H9 (cell line): ENCODE results near the gene DENND1A. TPM values are rescaled to one million over a fixed set of nuclear protein-coding genes. Genes with fewer than 3 reads are reported as not detected.

Source experiments
- DNase-seq: peaks from one replicate; pipeline ENCODE4 v3.0.0-alpha.2; 2017
- H2AFZ ChIP-seq: one replicate; pipeline ENCODE4 v1.6.1; 2013; ENCODE audit warnings: mild to moderate bottlenecking, low read length, control low read depth, moderate library complexity
- H2AK5ac ChIP-seq: 2 replicates; pipeline ENCODE4 v1.6.1; 2013; ENCODE audit warnings: low read length, control low read depth, mixed read lengths; ENCODE audit not compliant: insufficient read length
- H2BK120ac ChIP-seq: one replicate; pipeline ENCODE4 v1.6.1; 2013; ENCODE audit warnings: low read depth, mild to moderate bottlenecking, low read length, control low read depth, inconsistent platforms; ENCODE audit not compliant: poor library complexity, severe bottlenecking
- H2BK12ac ChIP-seq: 2 replicates; pipeline ENCODE4 v1.6.1; 2013; ENCODE audit warnings: low read length, control low read depth, mixed read lengths, low read depth; ENCODE audit not compliant: insufficient read length
- H2BK15ac ChIP-seq: 2 replicates; pipeline ENCODE4 v1.6.1; 2013; ENCODE audit warnings: low read depth, low read length, control low read depth
- H2BK20ac ChIP-seq: one replicate; pipeline ENCODE4 v1.6.1; 2013; ENCODE audit warnings: low read depth, mild to moderate bottlenecking, low read length, control low read depth, inconsistent platforms; ENCODE audit not compliant: poor library complexity, severe bottlenecking
- H2BK5ac ChIP-seq: 2 replicates; pipeline ENCODE4 v1.6.1; 2013; ENCODE audit warnings: low read length, control low read depth, mixed read lengths; ENCODE audit not compliant: insufficient read length
- H3K14ac ChIP-seq: 2 replicates; pipeline ENCODE4 v1.6.1; 2013; ENCODE audit warnings: low read length, control low read depth; ENCODE audit not compliant: insufficient read depth
- H3K18ac ChIP-seq: 2 replicates; pipeline ENCODE4 v1.6.1; 2013; ENCODE audit warnings: low read depth, mild to moderate bottlenecking, mixed read lengths, low read length, control low read depth; ENCODE audit not compliant: insufficient read length
- H3K23ac ChIP-seq: 2 replicates; pipeline ENCODE4 v1.6.1; 2013; ENCODE audit warnings: low read length, control low read depth, mixed read lengths, low read depth; ENCODE audit not compliant: insufficient read length
- H3K23me2 ChIP-seq: 2 replicates; pipeline ENCODE4 v1.6.1; 2013; ENCODE audit warnings: low read depth, mild to moderate bottlenecking, mixed read lengths, low read length, control low read depth; ENCODE audit not compliant: insufficient read length, poor library complexity, severe bottlenecking
- H3K27ac ChIP-seq: 2 replicates; pipeline ENCODE4 v1.5.1; 2013; ENCODE audit warnings: low read length, control low read depth, mixed read lengths, low read depth; ENCODE audit not compliant: insufficient read length
- H3K27me3 ChIP-seq: 2 replicates; pipeline ENCODE4 v1.6.1; 2013; ENCODE audit warnings: low read length, control low read depth, inconsistent platforms; ENCODE audit not compliant: insufficient read depth
- H3K4ac ChIP-seq: 2 replicates; pipeline ENCODE4 v1.6.1; 2013; ENCODE audit warnings: low read depth, mild to moderate bottlenecking, control low read depth, inconsistent platforms, low read length, moderate library complexity
- H3K4me1 ChIP-seq: 2 replicates; pipeline ENCODE4 v1.6.1; 2013; ENCODE audit warnings: low read length, control low read depth, inconsistent platforms; ENCODE audit not compliant: insufficient read depth
- H3K4me2 ChIP-seq: 2 replicates; pipeline ENCODE4 v1.6.1; 2013; ENCODE audit warnings: low read length, control low read depth, mixed read lengths; ENCODE audit not compliant: insufficient read length, insufficient read depth
- H3K56ac ChIP-seq: 2 replicates; pipeline ENCODE4 v1.6.1; 2013; ENCODE audit warnings: low read depth, mild to moderate bottlenecking, mixed read lengths, low read length, control low read depth; ENCODE audit not compliant: insufficient read length
- H3K79me1 ChIP-seq: 2 replicates; pipeline ENCODE4 v1.6.1; 2013; ENCODE audit warnings: low read depth, mild to moderate bottlenecking, moderate library complexity, low read length, control low read depth, inconsistent platforms; ENCODE audit not compliant: insufficient read depth, poor library complexity, severe bottlenecking
- H3K79me2 ChIP-seq: 2 replicates; pipeline ENCODE4 v1.6.1; 2013; ENCODE audit warnings: low read length, control low read depth, inconsistent platforms; ENCODE audit not compliant: insufficient read depth
- H3K9ac ChIP-seq: 2 replicates; pipeline ENCODE4 v1.6.1; 2013; ENCODE audit warnings: low read length, control low read depth, mixed read lengths; ENCODE audit not compliant: insufficient read length; ENCODE audit errors: extremely low read depth
- H3K9me3 ChIP-seq: one replicate; pipeline ENCODE4 v1.6.1; 2013; ENCODE audit warnings: low read depth, low read length, inconsistent platforms; ENCODE audit not compliant: control insufficient read depth
- H3T11ph ChIP-seq: one replicate; pipeline ENCODE4 v1.6.1; 2013; ENCODE audit warnings: mild to moderate bottlenecking, low read length, control low read depth, inconsistent platforms
- H4K20me1 ChIP-seq: one replicate; pipeline ENCODE4 v1.6.1; 2013; ENCODE audit not compliant: control insufficient read depth, insufficient read length, insufficient read depth
- H4K5ac ChIP-seq: 2 replicates; pipeline ENCODE4 v1.6.1; 2013; ENCODE audit warnings: low read depth, mild to moderate bottlenecking, mixed read lengths, low read length, control low read depth; ENCODE audit not compliant: insufficient read length
- H4K8ac ChIP-seq: replicated peaks from 2 replicates; pipeline ENCODE4 v1.6.1; 2013; ENCODE audit warnings: low read length, control low read depth, mixed read lengths, low read depth; ENCODE audit not compliant: insufficient read length
- H4K91ac ChIP-seq: 2 replicates; pipeline ENCODE4 v1.6.1; 2013; ENCODE audit warnings: low read depth, mild to moderate bottlenecking, moderate library complexity, mixed read lengths, low read length, control low read depth; ENCODE audit not compliant: insufficient read length
- H3K27ac Mint-ChIP-seq, 3 experiments: 2 replicates in 2 of 3; 3 replicates in 1 of 3; pipeline ENCODE4 v1.8.0; 2020 to 2021; ENCODE audit warnings: mixed read lengths in 3 of 3, mild to moderate bottlenecking in 1 of 3, moderate library complexity in 1 of 3
- H3K27me3 Mint-ChIP-seq: 2 replicates; pipeline ENCODE4 v1.8.0; 2021; ENCODE audit warnings: low read depth, mild to moderate bottlenecking, moderate library complexity, mixed read lengths
- H3K36me3 Mint-ChIP-seq, 3 experiments: 2 replicates in 2 of 3; 3 replicates in 1 of 3; pipeline ENCODE4 v1.8.0; 2020 to 2021; ENCODE audit warnings: low read depth in 3 of 3, mixed read lengths in 3 of 3; ENCODE audit not compliant: insufficient read depth in 1 of 3
- H3K4me1 Mint-ChIP-seq, 2 experiments: 2 replicates each; pipeline ENCODE4 v1.8.0; 2020; ENCODE audit warnings: mixed read lengths in 2 of 2
- H3K4me3 Mint-ChIP-seq, 2 experiments: 2 replicates in 1 of 2; 3 replicates in 1 of 2; pipeline ENCODE4 v1.8.0; 2020 to 2021; ENCODE audit warnings: mild to moderate bottlenecking in 2 of 2, mixed read lengths in 2 of 2, moderate library complexity in 1 of 2
- H3K9me3 Mint-ChIP-seq, 2 experiments: 2 replicates in 1 of 2; 3 replicates in 1 of 2; pipeline ENCODE4 v1.8.0; 2020; ENCODE audit warnings: mild to moderate bottlenecking in 2 of 2, mixed read lengths in 2 of 2, moderate library complexity in 1 of 2
- CTCF ChIP-seq: fragments of 200-600 bp; sonication (generic); conservative IDR thresholded peaks from 3 replicates; pipeline ENCODE4 v1.8.0; 2021; ENCODE audit warnings: antibody characterized with exemption, mild to moderate bottlenecking
- WGBS: extraction: QIAGEN DNeasy Blood & Tissue Kit; methylation state at CpG from one replicate; pipeline ENCODE4 v1.1.7; 2013; ENCODE audit warnings: missing lambda C conversion rate, low lambda C conversion rate, mixed read lengths; ENCODE audit not compliant: insufficient read length; ENCODE audit errors: extremely low coverage; 5-methylcytosine and 5-hydroxymethylcytosine counted together
- total RNA-seq: library from RNA; stranded (reverse); gene quantifications from 2 replicates; pipeline ENCODE4 v1.2.1, GENCODE V29; 2021

The DENND1A gene
- total RNA-seq, 1 experiment from 2014 or later: 20.4 TPM

GRCh38 chr9:123942542-123942941 is 12.6 kb upstream of the DENND1A start:
- no peak overlapping the region for H4K5ac ChIP-seq
- peak overlapping the region in 1 of 3 experiments; percentile 48; a peak in 1 of 7 replicates for H3K27ac Mint-ChIP-seq

More at GRCh38 chr9:123942542-123942941, 12.6 kb upstream of the DENND1A start:
- TF ChIP-seq CTCF: no peak
- no peak overlapping the region for H3K56ac ChIP-seq
- no peak overlapping the region for H3K4me3 Mint-ChIP-seq
- H3K18ac ChIP-seq: no peak overlapping the region
- H2BK15ac ChIP-seq: no peak overlapping the region
- no peaks in the 10 kb centered on the region for H3K27me3 ChIP-seq
- no peak overlapping the region for H3K23ac ChIP-seq
- no peaks in the 10 kb centered on the region for H3K36me3 Mint-ChIP-seq
- no peak for DNase-seq
- H3K4ac ChIP-seq: no peak overlapping the region
- no peaks in the 10 kb centered on the region for H3K9me3 ChIP-seq
- H3K27ac ChIP-seq: no peak overlapping the region
- no peaks in the 10 kb centered on the region; a peak in 1 of 5 replicates for H3K9me3 Mint-ChIP-seq
- no peak overlapping the region for H2BK5ac ChIP-seq
- H3K4me2 ChIP-seq: no peak overlapping the region
- H3K79me1 ChIP-seq: no peaks in the 10 kb centered on the region
- WGBS: no CpG with 5 or more reads among the region's 10 CpGs
- no peak overlapping the region for H4K91ac ChIP-seq
- H4K20me1 ChIP-seq: no peaks in the 10 kb centered on the region
- H3K27me3 Mint-ChIP-seq: peaks cover 10% of the 10 kb centered on the region
- H3K79me2 ChIP-seq: no peaks in the 10 kb centered on the region
- H2AK5ac ChIP-seq: no peak overlapping the region
- H3T11ph ChIP-seq: no peak overlapping the region
- no peak overlapping the region for H2BK120ac ChIP-seq
- H3K4me1 Mint-ChIP-seq: 0 out of 4 replicates have a peak, but pooled peaks cover 0 to 3% of the 10 kb centered on the region in 2 experiments
- H3K4me1 ChIP-seq: no peaks in the 10 kb centered on the region
- H3K14ac ChIP-seq: no peak overlapping the region
- no peak overlapping the region for H4K8ac ChIP-seq
- H3K23me2 ChIP-seq: no peaks in the 10 kb centered on the region
- no peak overlapping the region for H2AFZ ChIP-seq
- H3K9ac ChIP-seq: no peak overlapping the region
- no peak overlapping the region for H2BK12ac ChIP-seq
- H2BK20ac ChIP-seq: no peak overlapping the region
